PC-3 (cell line): ENCODE results near the gene CAMTA1. TPM values are rescaled to one million over a fixed set of nuclear protein-coding genes. Genes with fewer than 3 reads are reported as not detected.

Experiments
- ATAC-seq: fragments of 200-7000 bp; cut with Tn5 transposase; 2 replicates; pipeline ENCODE4 v1.9.1; 2020; ENCODE audit warnings: mild to moderate bottlenecking, moderate library complexity
- BruUV-seq: library from RNA; stranded (reverse); fragments of 400-500 nt; replicated peaks from 2 replicates; lab custom pipeline; 2021; lab: Mats Ljungman, UMichigan
- CTCF ChIA-PET: fragments of 300-600 bp; sonication (Branson Sonifier 250); formaldehyde crosslinking; loops from one replicate; lab custom pipeline; 2022; ENCODE audit warnings: antibody characterized with exemption; lab: Charles Lee
- POLR2A ChIA-PET: fragments of 300-600 bp; sonication (Branson Sonifier 250); formaldehyde crosslinking; loops from one replicate; lab custom pipeline; 2022; ENCODE audit warnings: antibody characterized with exemption; ENCODE audit not compliant: unreplicated experiment; lab: Charles Lee
- DNase-seq: peaks from one replicate; pipeline ENCODE4 v3.0.0-alpha.2; 2015
- H2AFZ ChIP-seq: fragments of 300-600 bp; sonication (generic); 2 replicates; pipeline ENCODE4 v1.6.0; 2016; ENCODE audit warnings: antibody characterized with exemption, low read length
- H3F3A ChIP-seq: fragments of 300-600 bp; sonication (generic); one replicate; pipeline ENCODE4 v1.6.0; 2017; ENCODE audit warnings: antibody characterized with exemption, low read length, control low read depth, mild to moderate bottlenecking; ENCODE audit not compliant: unreplicated experiment
- H3K27ac ChIP-seq: fragments of 300-600 bp; sonication (generic); 2 replicates; pipeline ENCODE4 v1.5.1; 2016; ENCODE audit warnings: mild to moderate bottlenecking, low read length
- H3K27me3 ChIP-seq: fragments of 300-600 bp; sonication (generic); 2 replicates; pipeline ENCODE4 v1.6.1; 2016; ENCODE audit warnings: low read length, mixed read lengths
- H3K36me3 ChIP-seq: fragments of 300-600 bp; sonication (generic); 2 replicates; pipeline ENCODE4 v1.6.1; 2016; ENCODE audit warnings: low read depth, mixed run types, low read length, mixed read lengths
- H3K4me1 ChIP-seq: fragments of 300-600 bp; sonication (generic); 2 replicates; pipeline ENCODE4 v1.5.1; 2016; ENCODE audit warnings: low read length; ENCODE audit not compliant: insufficient read depth
- H3K4me2 ChIP-seq: fragments of 300-600 bp; sonication (generic); 2 replicates; pipeline ENCODE4 v1.6.0; 2016; ENCODE audit warnings: low read length
- H3K4me3 ChIP-seq: fragments of 300-600 bp; sonication (generic); 2 replicates; pipeline ENCODE4 v1.5.1; 2016; ENCODE audit warnings: mild to moderate bottlenecking, low read length, mixed read lengths
- H3K79me2 ChIP-seq: fragments of 300-600 bp; sonication (generic); 2 replicates; pipeline ENCODE4 v1.6.1; 2017; ENCODE audit warnings: low read length, mixed read lengths
- H3K9ac ChIP-seq: fragments of 300-600 bp; sonication (generic); 2 replicates; pipeline ENCODE4 v1.6.0; 2016; ENCODE audit warnings: mild to moderate bottlenecking, low read length
- H3K9me2 ChIP-seq: fragments of 300-600 bp; sonication (generic); replicated peaks from 2 replicates; pipeline ENCODE4 v1.6.1; 2016; ENCODE audit warnings: mixed run types, low read length, mixed read lengths
- H3K9me3 ChIP-seq: fragments of 300-600 bp; sonication (generic); 2 replicates; pipeline ENCODE4 v1.6.1; 2016; ENCODE audit warnings: low read length, mixed read lengths
- H4K20me1 ChIP-seq: fragments of 300-600 bp; sonication (generic); 2 replicates; pipeline ENCODE4 v1.6.1; 2016; ENCODE audit warnings: low read length, mixed read lengths
- EZH2 ChIP-seq: fragments of 300-600 bp; sonication (generic); IDR thresholded peaks from one replicate; pipeline ENCODE4 v1.6.1; 2017; ENCODE audit warnings: antibody characterized with exemption, mild to moderate bottlenecking, low read length; ENCODE audit not compliant: unreplicated experiment
- EZH2phosphoT487 ChIP-seq: fragments of 300-600 bp; sonication (generic); IDR thresholded peaks from 2 replicates; pipeline ENCODE4 v1.6.1; 2018; ENCODE audit warnings: mild to moderate bottlenecking, antibody characterized with exemption, low read length, borderline replicate concordance
- intact Hi-C: fragments of 100-400 bp; cut with micrococcal nuclease; formaldehyde crosslinking; loops from 2 replicates; pipeline ENCODE4 v1.9.0; 2023
- total RNA-seq: library from RNA; depleted of rRNA; stranded (reverse); fragments of >200 nt; gene quantifications from 2 replicates; pipeline ENCODE4 v1.2.3, GENCODE V29; 2014
- TF ChIP-seq, protein P1 (sequence below): fragments of 300-600 bp; sonication (generic); conservative IDR thresholded peaks from 2 replicates; pipeline ENCODE4 v1.5.1; 2017; ENCODE audit warnings: antibody characterized with exemption, low read depth, mild to moderate bottlenecking, low read length

The CAMTA1 gene
- total RNA-seq, 1 experiment from 2014 or later, result 40.8 TPM

DNA sequence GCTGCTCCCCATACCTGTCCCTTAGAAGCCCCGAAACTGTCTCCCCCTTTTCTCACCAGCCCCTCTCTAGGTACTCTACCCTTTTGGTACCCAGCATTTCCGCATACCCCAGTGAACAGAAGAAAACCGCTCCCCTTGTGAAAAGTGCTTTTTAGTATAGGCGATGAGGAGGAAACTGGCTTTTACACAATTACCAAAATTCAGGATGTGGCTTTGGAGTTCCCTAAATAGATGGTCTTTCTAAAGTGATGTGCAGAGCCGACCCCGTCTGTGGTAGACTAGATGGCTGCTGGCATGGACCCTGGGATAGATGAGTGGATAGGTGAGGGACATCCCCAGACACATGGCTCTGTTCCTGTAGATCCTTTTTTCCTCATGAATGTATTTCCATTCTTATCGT lies 996.2 kb downstream of the CAMTA1 start:
- Histone ChIP-seq H3K9me3 (no peaks in the 10 kb centered on the region), H3K27ac (no peak overlapping the region), H3K9ac (no peak overlapping the region), H3K4me2 (no peak overlapping the region), H3F3A (no peaks in the 10 kb centered on the region), H2AFZ (no peak overlapping the region), H3K36me3 (peaks cover 15% of the 10 kb centered on the region; the same call in 1 of the 2 replicates), H3K27me3 (no peaks in the 10 kb centered on the region), H3K4me3 (no peak overlapping the region), H3K9me2 (no peaks in the 10 kb centered on the region), H3K79me2 (no peaks in the 10 kb centered on the region), H4K20me1 (no peaks in the 10 kb centered on the region), H3K4me1 (peaks cover 7% of the 10 kb centered on the region; the same call in 1 of the 2 replicates)
- CTCF ChIA-PET, result no interaction called here
- ATAC-seq, result no peak
- DNase-seq, result no peak
- intact Hi-C loops, result no loop called here
- no TSS peak for BruUV-seq
- TF ChIP-seq EZH2, result no peak
- no peak for TF ChIP-seq EZH2phosphoT487
- TF ChIP-seq, protein P1, sequence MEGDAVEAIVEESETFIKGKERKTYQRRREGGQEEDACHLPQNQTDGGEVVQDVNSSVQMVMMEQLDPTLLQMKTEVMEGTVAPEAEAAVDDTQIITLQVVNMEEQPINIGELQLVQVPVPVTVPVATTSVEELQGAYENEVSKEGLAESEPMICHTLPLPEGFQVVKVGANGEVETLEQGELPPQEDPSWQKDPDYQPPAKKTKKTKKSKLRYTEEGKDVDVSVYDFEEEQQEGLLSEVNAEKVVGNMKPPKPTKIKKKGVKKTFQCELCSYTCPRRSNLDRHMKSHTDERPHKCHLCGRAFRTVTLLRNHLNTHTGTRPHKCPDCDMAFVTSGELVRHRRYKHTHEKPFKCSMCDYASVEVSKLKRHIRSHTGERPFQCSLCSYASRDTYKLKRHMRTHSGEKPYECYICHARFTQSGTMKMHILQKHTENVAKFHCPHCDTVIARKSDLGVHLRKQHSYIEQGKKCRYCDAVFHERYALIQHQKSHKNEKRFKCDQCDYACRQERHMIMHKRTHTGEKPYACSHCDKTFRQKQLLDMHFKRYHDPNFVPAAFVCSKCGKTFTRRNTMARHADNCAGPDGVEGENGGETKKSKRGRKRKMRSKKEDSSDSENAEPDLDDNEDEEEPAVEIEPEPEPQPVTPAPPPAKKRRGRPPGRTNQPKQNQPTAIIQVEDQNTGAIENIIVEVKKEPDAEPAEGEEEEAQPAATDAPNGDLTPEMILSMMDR, result no peak
- POLR2A ChIA-PET, result interaction anchor here (0.7 kb wide), 1 partner anchor 77 kb away, joined by 3 read pairs; no protein-coding TSS in a partner anchor

DNA sequence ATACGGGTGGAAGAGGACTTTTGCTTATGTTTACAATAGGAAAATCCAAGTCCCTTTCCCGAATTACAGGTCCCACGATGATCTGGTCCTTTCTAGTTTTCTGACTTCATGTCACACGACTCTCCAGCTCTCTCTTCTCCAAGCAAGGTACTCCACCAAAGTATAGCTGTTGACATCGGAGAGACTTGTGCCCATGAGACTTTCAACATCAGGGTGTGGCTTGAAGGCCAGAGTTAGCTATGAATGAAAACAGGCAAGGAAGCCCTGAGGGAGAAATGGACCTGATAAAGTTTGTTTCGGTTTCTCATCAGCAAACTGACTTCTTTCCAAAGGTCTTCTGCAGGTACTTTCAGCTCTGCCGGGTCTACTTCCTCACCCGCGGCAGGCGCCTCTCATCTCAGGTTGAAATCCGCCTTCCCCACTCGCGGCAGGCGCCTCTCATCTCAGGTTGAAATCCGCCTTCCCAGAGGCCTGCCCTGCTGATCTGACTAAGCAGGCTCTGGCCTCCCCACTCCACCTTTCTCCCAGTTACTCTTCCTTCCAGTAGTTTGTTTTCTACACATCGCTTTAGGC lies 996.8 kb downstream of the CAMTA1 start:
- H3K27ac ChIP-seq, result no peak overlapping the region
- POLR2A ChIA-PET, result interaction anchor here (0.7 kb wide), 1 partner anchor 78 kb away, joined by 3 read pairs; no protein-coding TSS in a partner anchor
- no peaks in the 10 kb centered on the region for H3K9me3 ChIP-seq
- H3K27me3 ChIP-seq, result no peaks in the 10 kb centered on the region
- no peaks in the 10 kb centered on the region for H3K79me2 ChIP-seq
- H3K4me3 ChIP-seq, result no peak overlapping the region
- no peak for DNase-seq
- CTCF ChIA-PET, result no interaction called here
- H3K9ac ChIP-seq, result no peak overlapping the region
- no peak for TF ChIP-seq EZH2
- TF ChIP-seq, protein P1, result no peak
- H3F3A ChIP-seq, result no peaks in the 10 kb centered on the region
- no peaks in the 10 kb centered on the region for H3K9me2 ChIP-seq
- intact Hi-C loops, result no loop called here
- peaks cover 15% of the 10 kb centered on the region; the same call in 1 of the 2 replicates for H3K36me3 ChIP-seq
- peaks cover 7% of the 10 kb centered on the region; the same call in 1 of the 2 replicates for H3K4me1 ChIP-seq
- H2AFZ ChIP-seq, result no peak overlapping the region
- no peaks in the 10 kb centered on the region for H4K20me1 ChIP-seq
- no TSS peak for BruUV-seq
- H3K4me2 ChIP-seq, result no peak overlapping the region
- ATAC-seq, result no peak

DNA sequence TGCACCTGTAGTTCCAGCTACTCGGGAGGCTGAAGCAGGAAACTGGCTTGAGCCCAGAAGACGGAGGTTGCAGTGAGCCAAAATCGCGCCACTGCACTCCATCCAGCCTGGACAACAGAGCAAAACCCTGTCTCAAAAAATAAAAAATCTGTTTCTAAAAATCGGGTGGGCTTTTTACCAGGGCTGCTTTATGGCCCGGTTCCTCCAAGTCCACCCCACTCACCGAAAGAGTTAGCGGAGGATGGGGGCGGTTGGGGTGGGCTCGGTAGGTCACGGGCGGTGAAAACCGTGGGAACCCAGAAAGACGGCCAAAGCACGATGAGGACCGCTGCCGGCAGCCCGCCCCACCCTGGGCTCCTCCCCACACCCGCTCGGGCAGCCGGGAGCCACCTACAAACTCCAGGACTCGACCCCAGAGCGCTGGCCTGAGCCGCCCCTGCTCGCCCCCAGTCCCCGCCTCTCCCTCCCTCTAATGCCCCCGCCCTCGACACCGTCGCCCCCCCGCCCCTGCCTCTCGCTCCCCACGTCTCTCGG lies 998.0 kb downstream of the CAMTA1 start:
- no peaks in the 10 kb centered on the region for H3K9me3 ChIP-seq
- intact Hi-C loops, result no loop called here
- peak overlapping the region; percentile 53 for H3K9ac ChIP-seq
- TF ChIP-seq, protein P1, result no peak
- ATAC-seq (peak; percentile 66), DNase-seq (peak; percentile 51)
- H3K27me3 ChIP-seq, result no peaks in the 10 kb centered on the region
- H3F3A ChIP-seq, result no peaks in the 10 kb centered on the region
- peaks cover 6% of the 10 kb centered on the region; the same call in 1 of the 2 replicates for H3K36me3 ChIP-seq
- no peaks in the 10 kb centered on the region for H3K9me2 ChIP-seq
- ChIA-PET CTCF (no interaction called here), POLR2A (no interaction called here)
- peak overlapping the region; percentile 88 for H3K4me2 ChIP-seq
- BruUV-seq, result TSS peak; percentile 86
- peak overlapping the region; percentile 73 for H3K4me3 ChIP-seq
- peak overlapping the region; percentile 85 for H2AFZ ChIP-seq
- H3K4me1 ChIP-seq, result peaks cover 7% of the 10 kb centered on the region; the same call in 1 of the 2 replicates
- H3K27ac ChIP-seq, result peak overlapping the region; percentile 25; the same call in 1 of the 2 replicates
- H4K20me1 ChIP-seq, result no peaks in the 10 kb centered on the region
- no peaks in the 10 kb centered on the region for H3K79me2 ChIP-seq
